ENCODE data around the gene ANP32A. TPM values are rescaled to one million over a fixed set of nuclear protein-coding genes. Genes with fewer than 3 reads are reported as not detected.

Gene ANP32A
- total RNA-seq, 1 donor from 2014 or later = 222 TPM

GRCh38 chr15:68823561-68823960 is 2.9 kb upstream of the ANP32A start:
- no peak overlapping the region for H3K27ac Mint-ChIP-seq

GRCh38 chr15:68822818-68823217 is 2.1 kb upstream of the ANP32A start:
- H3K27me3 Mint-ChIP-seq = no peaks in the 10 kb centered on the region
- no peak for DNase-seq (ENCODE audit: extremely low spot score, unreplicated experiment)
- no peaks in the 10 kb centered on the region for H3K9me3 Mint-ChIP-seq
- peaks cover 15% of the 10 kb centered on the region for H3K4me1 Mint-ChIP-seq (ENCODE audit: unreplicated experiment)
- H3K36me3 Mint-ChIP-seq = peaks cover 4% of the 10 kb centered on the region
- TF ChIP-seq, protein P1, sequence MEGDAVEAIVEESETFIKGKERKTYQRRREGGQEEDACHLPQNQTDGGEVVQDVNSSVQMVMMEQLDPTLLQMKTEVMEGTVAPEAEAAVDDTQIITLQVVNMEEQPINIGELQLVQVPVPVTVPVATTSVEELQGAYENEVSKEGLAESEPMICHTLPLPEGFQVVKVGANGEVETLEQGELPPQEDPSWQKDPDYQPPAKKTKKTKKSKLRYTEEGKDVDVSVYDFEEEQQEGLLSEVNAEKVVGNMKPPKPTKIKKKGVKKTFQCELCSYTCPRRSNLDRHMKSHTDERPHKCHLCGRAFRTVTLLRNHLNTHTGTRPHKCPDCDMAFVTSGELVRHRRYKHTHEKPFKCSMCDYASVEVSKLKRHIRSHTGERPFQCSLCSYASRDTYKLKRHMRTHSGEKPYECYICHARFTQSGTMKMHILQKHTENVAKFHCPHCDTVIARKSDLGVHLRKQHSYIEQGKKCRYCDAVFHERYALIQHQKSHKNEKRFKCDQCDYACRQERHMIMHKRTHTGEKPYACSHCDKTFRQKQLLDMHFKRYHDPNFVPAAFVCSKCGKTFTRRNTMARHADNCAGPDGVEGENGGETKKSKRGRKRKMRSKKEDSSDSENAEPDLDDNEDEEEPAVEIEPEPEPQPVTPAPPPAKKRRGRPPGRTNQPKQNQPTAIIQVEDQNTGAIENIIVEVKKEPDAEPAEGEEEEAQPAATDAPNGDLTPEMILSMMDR (conservative IDR thresholded peaks at IDR 0.05) = no peak
- H3K4me3 Mint-ChIP-seq = peak overlapping the region; percentile 58
- peak overlapping the region; percentile 4 for H3K27ac Mint-ChIP-seq

More at GRCh38 chr15:68823561-68823960, 2.9 kb upstream of the ANP32A start:
- Mint-ChIP-seq H3K4me1 (ENCODE audit: unreplicated experiment) (peaks cover 15% of the 10 kb centered on the region), H3K27me3 (no peaks in the 10 kb centered on the region), H3K4me3 (no peak overlapping the region), H3K9me3 (no peaks in the 10 kb centered on the region), H3K36me3 (peaks cover 4% of the 10 kb centered on the region)
- TF ChIP-seq, protein P1 (conservative IDR thresholded peaks at IDR 0.05) = no peak
- DNase-seq (ENCODE audit: extremely low spot score, unreplicated experiment) = no peak

- Mint-ChIP-seq H3K4me3 (peak overlapping the region; percentile 97), H3K27me3 (no peaks in the 10 kb centered on the region), H3K9me3 (no peaks in the 10 kb centered on the region), H3K4me1 (ENCODE audit: unreplicated experiment) (peaks cover 15% of the 10 kb centered on the region), H3K36me3 (no peaks in the 10 kb centered on the region), H3K27ac (peak overlapping the region; percentile 81)
- no peak for DNase-seq (ENCODE audit: extremely low spot score, unreplicated experiment)
- TF ChIP-seq, protein P1 (conservative IDR thresholded peaks at IDR 0.05) = no peak
Observed at GRCh38 chr15:68821841-68822381, 1.2 kb upstream of the ANP32A start.

- no peaks in the 10 kb centered on the region for H3K36me3 Mint-ChIP-seq
- peak overlapping the region; percentile 98 for H3K4me3 Mint-ChIP-seq
- TF ChIP-seq, protein P1 (conservative IDR thresholded peaks at IDR 0.05) = no peak
- no peak for DNase-seq (ENCODE audit: extremely low spot score, unreplicated experiment)
- H3K27ac Mint-ChIP-seq = peak overlapping the region; percentile 81
- peaks cover 19% of the 10 kb centered on the region for H3K4me1 Mint-ChIP-seq (ENCODE audit: unreplicated experiment)
- no peaks in the 10 kb centered on the region for H3K9me3 Mint-ChIP-seq
- no peaks in the 10 kb centered on the region for H3K27me3 Mint-ChIP-seq
Observed at GRCh38 chr15:68821190-68821840, 620 bp upstream of the ANP32A start.

- Mint-ChIP-seq H3K27ac (peak overlapping the region; percentile 99), H3K4me3 (peak overlapping the region; percentile 98), H3K36me3 (no peaks in the 10 kb centered on the region), H3K4me1 (ENCODE audit: unreplicated experiment) (peaks cover 32% of the 10 kb centered on the region), H3K27me3 (no peaks in the 10 kb centered on the region), H3K9me3 (no peaks in the 10 kb centered on the region)
- DNase-seq (ENCODE audit: extremely low spot score, unreplicated experiment) = no peak
- TF ChIP-seq, protein P1 (conservative IDR thresholded peaks at IDR 0.05) = no peak
Observed at GRCh38 chr15:68819495-68820294, 1.0 kb downstream of the ANP32A start.
